DOHH2 (cell line): ENCODE data around the gene C3orf49.

Experiments used
- H3F3A ChIP-seq: fragments of 200-600 bp; sonication (generic), shearing (Covaris generic); 2 replicates; pipeline ENCODE4 v1.6.0; 2016; ENCODE audit warnings: antibody characterized with exemption, mild to moderate bottlenecking; ENCODE audit not compliant: control insufficient read depth, insufficient read depth
- H3K27ac ChIP-seq: fragments of 200-600 bp; sonication (generic); 2 replicates; pipeline ENCODE4 v1.5.1; 2014; ENCODE audit warnings: low read depth, mild to moderate bottlenecking, low read length, moderate library complexity
- H3K27me3 ChIP-seq: fragments of 200-600 bp; sonication (generic); 2 replicates; pipeline ENCODE4 v1.6.1; 2014; ENCODE audit warnings: mild to moderate bottlenecking, low read length, mixed read lengths; ENCODE audit not compliant: control insufficient read depth
- H3K36me3 ChIP-seq: fragments of 200-600 bp; sonication (generic); 2 replicates; pipeline ENCODE4 v1.6.1; 2014; ENCODE audit warnings: mild to moderate bottlenecking, low read length, moderate library complexity, mixed read lengths; ENCODE audit not compliant: control insufficient read depth
- H3K4me1 ChIP-seq: fragments of 200-600 bp; sonication (generic); 2 replicates; pipeline ENCODE4 v1.6.1; 2014; ENCODE audit warnings: mild to moderate bottlenecking, low read length, mixed read lengths; ENCODE audit not compliant: control insufficient read depth
- H3K4me2 ChIP-seq: fragments of 200-600 bp; sonication (generic); 2 replicates; pipeline ENCODE4 v1.6.0; 2014; ENCODE audit warnings: mild to moderate bottlenecking, low read length, moderate library complexity
- H3K4me3 ChIP-seq: fragments of 200-600 bp; sonication (generic); 2 replicates; pipeline ENCODE4 v1.5.1; 2014; ENCODE audit warnings: mild to moderate bottlenecking, low read length, mixed read lengths
- H3K79me2 ChIP-seq: fragments of 200-600 bp; sonication (generic); 2 replicates; pipeline ENCODE4 v1.6.1; 2014; ENCODE audit warnings: mild to moderate bottlenecking, low read length, mixed read lengths; ENCODE audit not compliant: control insufficient read depth
- H3K9me2 ChIP-seq: fragments of 200-600 bp; sonication (generic); replicated peaks from 2 replicates; pipeline ENCODE4 v1.6.1; 2014; ENCODE audit warnings: mild to moderate bottlenecking, low read length, mixed read lengths; ENCODE audit not compliant: control insufficient read depth
- H3K9me3 ChIP-seq: fragments of 200-600 bp; sonication (generic); 2 replicates; pipeline ENCODE4 v1.6.1; 2014; ENCODE audit warnings: antibody characterized with exemption, low read length, mixed read lengths; ENCODE audit not compliant: control insufficient read depth, insufficient read depth
- H4K20me1 ChIP-seq: fragments of 200-600 bp; sonication (generic); 2 replicates; pipeline ENCODE4 v1.6.0; 2014; ENCODE audit warnings: low read depth, mild to moderate bottlenecking, antibody characterized with exemption, low read length, moderate library complexity; ENCODE audit not compliant: control insufficient read depth, insufficient read depth
- EZH2phosphoT487 ChIP-seq: fragments of 200-600 bp; sonication (generic); IDR thresholded peaks from 2 replicates; pipeline ENCODE4 v1.6.1; 2017; ENCODE audit warnings: borderline replicate concordance, mild to moderate bottlenecking, antibody characterized with exemption, low read length, moderate library complexity, mixed read lengths
- TF ChIP-seq, protein P1 (sequence below): fragments of 200-600 bp; sonication (generic); IDR thresholded peaks from one replicate; pipeline ENCODE4 v1.5.1; 2014; ENCODE audit warnings: antibody characterized with exemption, mild to moderate bottlenecking, low read depth, low read length; ENCODE audit not compliant: poor library complexity, severe bottlenecking

C3orf49 gene

DNA sequence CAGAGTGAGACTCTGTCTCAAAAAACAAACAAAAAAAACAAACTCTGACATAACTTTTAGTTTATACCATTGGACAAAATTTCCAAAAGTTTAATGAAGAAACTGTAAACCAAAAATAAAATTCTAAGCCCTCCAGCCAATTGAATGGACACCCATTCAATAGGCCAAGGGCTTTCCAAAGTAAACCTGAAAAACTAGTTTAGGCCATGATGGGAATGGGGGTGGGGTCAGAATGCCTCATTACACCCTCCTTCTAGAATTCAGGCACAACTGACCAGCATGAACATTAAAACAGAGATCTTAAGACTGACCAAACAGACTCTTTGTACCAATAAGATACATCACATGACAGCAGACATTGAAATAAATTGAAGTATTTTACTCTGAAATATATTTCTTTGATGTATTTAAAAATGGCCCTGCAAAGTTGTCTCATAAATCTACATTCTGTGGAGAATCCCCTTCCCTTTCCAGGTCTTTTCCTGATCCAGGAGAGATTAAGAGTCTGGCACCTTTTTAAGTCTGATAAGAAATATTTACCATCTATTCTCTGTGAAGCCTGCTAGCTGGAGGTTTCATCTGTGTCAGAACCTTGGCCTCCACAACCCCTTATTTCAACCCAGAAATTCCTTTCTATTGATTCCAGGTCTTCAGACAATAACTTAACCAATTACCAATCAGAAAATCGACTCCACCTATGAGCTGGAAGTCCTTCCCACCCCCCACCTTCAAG lies 28.8 kb downstream of the C3orf49 start:
- Histone ChIP-seq H3K36me3 (peaks cover 24% of the 10 kb centered on the region), H4K20me1 (no peaks in the 10 kb centered on the region), H3K4me3 (no peak overlapping the region), H3K4me1 (no peaks in the 10 kb centered on the region), H3K27ac (no peak overlapping the region), H3K9me3 (no peaks in the 10 kb centered on the region), H3K79me2 (peaks cover 88% of the 10 kb centered on the region), H3K27me3 (no peaks in the 10 kb centered on the region), H3F3A (no peaks in the 10 kb centered on the region), H3K4me2 (no peak overlapping the region), H3K9me2 (no peaks in the 10 kb centered on the region)
- TF ChIP-seq EZH2phosphoT487: no peak
- TF ChIP-seq, protein P1, sequence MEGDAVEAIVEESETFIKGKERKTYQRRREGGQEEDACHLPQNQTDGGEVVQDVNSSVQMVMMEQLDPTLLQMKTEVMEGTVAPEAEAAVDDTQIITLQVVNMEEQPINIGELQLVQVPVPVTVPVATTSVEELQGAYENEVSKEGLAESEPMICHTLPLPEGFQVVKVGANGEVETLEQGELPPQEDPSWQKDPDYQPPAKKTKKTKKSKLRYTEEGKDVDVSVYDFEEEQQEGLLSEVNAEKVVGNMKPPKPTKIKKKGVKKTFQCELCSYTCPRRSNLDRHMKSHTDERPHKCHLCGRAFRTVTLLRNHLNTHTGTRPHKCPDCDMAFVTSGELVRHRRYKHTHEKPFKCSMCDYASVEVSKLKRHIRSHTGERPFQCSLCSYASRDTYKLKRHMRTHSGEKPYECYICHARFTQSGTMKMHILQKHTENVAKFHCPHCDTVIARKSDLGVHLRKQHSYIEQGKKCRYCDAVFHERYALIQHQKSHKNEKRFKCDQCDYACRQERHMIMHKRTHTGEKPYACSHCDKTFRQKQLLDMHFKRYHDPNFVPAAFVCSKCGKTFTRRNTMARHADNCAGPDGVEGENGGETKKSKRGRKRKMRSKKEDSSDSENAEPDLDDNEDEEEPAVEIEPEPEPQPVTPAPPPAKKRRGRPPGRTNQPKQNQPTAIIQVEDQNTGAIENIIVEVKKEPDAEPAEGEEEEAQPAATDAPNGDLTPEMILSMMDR: no peak

DNA sequence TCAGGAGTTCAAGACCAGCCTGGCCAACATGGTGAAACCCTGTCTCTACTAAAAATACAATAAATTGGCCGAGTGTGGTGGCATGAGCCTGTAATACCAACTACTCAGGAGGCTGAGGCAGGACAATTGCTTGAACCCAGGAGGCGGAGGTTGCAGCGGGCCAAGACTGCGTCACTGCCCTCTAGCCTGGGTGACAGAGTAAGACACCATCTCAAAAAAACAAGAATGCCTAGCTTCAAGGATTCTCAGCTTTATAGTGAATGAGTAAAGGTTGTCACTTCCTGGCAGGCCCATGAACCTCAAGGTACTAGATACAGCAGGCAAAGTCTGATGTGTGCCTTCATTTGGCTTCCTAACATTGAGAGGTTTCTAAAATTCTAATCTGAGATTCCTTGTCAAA lies 30.1 kb downstream of the C3orf49 start:
- Histone ChIP-seq H3K36me3 (peaks cover 20% of the 10 kb centered on the region), H3K9me3 (no peaks in the 10 kb centered on the region), H3F3A (no peaks in the 10 kb centered on the region), H3K79me2 (peaks cover 86% of the 10 kb centered on the region), H3K27ac (no peak overlapping the region), H3K4me1 (no peaks in the 10 kb centered on the region), H3K27me3 (no peaks in the 10 kb centered on the region), H3K9me2 (no peaks in the 10 kb centered on the region), H4K20me1 (no peaks in the 10 kb centered on the region), H3K4me2 (no peak overlapping the region), H3K4me3 (no peak overlapping the region)
- no peak for TF ChIP-seq EZH2phosphoT487
- TF ChIP-seq, protein P1: no peak

DNA sequence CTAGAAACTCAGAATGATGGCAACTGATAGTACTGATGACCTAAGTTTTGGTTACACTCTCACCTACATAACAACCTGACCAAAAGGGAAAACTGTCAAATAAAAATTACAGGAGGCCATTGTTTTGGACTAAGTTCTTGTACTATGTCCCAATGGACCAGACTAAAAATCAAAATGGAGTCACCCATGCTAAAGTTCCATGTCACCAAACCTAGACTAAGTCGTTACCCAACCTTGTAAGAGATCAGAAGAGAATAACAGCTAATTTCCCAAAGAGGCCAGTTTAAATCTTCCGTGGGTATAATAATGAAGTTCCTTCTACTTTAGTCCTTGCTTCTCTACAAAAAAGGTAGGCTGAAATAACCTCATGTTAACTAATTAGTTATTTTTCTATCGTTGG lies 32.2 kb downstream of the C3orf49 start:
- Histone ChIP-seq H3K4me2 (no peak overlapping the region), H3K79me2 (peaks cover 86% of the 10 kb centered on the region), H3K9me2 (no peaks in the 10 kb centered on the region), H3K27ac (no peak overlapping the region), H3F3A (no peaks in the 10 kb centered on the region), H4K20me1 (peaks cover 6% of the 10 kb centered on the region; the same call in 1 of the 2 replicates), H3K9me3 (no peaks in the 10 kb centered on the region), H3K27me3 (no peaks in the 10 kb centered on the region), H3K4me3 (no peak overlapping the region), H3K4me1 (no peaks in the 10 kb centered on the region), H3K36me3 (peaks cover 8% of the 10 kb centered on the region; the same call in 1 of the 2 replicates)
- no peak for TF ChIP-seq EZH2phosphoT487
- TF ChIP-seq, protein P1: no peak
